ENCODE results near the gene CDK6.

The CDK6 gene

DNA sequence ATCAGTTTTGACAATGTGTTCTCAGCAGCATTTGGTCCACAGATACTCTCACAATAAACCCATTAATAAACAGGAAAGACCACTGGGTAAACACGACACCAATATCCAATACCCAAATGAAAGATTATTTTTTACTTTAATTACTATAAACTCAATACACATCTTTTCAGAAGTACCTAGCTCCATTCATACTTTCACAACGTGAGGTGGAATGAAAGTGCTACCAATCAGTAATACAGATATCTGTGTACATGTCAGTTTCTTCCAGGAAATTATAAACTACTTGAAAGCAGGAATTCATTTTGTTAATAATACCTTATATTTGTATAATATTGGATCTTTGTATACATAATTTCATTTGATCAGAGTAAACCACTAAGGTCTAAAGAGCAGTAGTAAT lies 11.9 kb downstream of the CDK6 start:
- DNase-seq, result no peak

DNA sequence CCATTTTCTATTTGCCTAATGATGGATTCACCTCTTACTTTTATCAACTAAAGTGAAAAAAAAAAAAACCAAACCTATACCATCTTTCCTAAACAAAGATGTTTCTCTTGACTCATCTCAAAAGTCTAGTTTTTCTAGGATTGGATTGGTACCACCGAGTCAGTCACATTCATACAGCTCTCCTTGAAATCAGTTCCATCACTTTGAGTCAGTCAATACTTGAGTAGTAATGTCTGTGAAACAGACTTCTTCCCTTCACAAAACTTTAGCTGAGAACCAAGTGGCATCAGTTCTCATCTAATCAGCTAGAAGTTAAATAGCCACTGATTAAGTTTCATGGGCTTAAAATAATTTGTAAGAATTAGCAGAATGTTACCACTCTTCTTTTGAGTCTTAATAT lies 13.3 kb downstream of the CDK6 start:
- no peak for DNase-seq

DNA sequence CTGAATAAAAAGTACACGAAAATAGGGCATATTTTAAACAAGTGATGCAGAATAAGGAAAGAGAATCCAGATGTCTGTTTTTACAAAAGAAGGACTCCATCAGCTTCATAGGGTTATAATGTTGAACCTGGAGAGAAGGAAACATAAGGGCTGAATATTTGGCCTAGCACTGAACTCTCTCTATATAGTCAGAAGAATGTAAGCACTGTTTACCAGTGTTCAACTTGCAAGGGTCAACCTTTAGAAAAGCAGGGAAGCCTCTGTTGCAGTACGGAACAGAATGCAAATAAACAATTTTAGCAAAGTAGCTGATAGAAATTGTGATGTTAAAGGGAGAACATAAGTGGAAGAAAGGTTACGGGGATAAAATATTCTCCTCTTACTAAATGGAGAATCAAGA lies 16.2 kb downstream of the CDK6 start:
- DNase-seq, result no peak

DNA sequence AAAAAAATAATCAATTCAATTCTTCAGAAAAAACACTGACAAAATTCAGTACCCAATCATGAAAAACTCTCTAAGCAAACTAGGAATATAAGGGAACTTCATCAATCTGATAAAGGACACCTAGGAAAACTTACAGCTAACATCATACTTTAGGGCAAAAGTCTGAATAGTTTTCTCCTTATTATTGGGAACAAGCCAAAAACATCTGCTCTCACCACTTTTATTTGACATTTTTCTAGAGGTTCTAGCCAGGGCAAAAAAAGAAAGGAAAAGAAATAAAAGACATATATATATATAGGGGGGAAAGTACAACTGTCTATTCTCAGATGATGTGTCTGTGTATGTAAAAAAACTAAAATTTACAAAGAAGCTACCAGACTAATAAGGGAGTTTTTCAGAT lies 19.0 kb downstream of the CDK6 start:
- DNase-seq, result no peak

DNA sequence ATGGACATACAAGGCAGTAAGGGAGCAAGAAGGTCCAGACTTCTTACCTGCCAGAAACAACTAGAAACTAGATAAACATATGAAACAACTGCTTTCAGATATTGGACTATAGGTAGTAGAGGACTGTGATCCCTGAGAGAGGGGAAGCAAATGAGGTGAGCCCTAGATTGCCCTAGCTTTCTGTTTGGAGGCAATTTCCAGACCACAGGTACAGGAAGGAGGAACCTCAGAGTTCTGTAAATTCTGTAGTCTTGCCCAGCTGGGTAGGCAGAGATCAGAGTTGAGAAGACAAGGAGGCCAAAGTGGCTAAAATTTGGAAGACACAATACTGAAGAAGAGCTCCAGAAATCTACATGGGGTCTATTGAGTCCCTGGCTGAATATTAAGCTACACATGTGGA lies 21.0 kb downstream of the CDK6 start:
- DNase-seq, result no peak

DNA sequence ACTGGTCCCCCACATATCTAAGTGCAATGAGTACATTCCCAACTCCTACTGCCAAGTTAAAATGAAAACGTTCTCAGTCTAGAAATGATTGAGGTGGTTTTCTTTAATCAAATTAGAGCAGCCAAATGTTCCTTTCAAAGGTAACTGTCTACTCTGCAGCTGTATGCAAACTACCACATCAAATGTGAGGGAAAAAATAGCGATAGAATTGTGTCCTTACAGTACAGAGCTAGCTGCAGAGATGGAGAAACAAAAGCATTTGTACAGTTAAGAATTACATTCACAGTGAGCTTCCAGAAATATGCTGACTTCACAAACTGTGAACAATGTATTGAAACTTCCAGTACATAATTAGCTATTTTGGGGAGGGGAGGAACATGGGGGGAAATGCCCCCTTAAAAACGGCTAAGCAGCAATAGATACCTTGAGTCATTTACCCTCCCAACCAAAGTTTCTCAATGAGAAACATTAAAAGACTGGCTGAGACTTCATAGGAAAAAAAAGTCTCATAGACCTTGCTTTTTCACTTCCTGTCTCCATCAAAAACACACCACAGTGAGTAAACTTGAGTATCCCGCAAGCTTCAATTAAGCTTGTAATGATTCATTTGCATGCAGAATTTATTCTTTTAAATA lies 22.9 kb downstream of the CDK6 start:
- no peak for DNase-seq

DNA sequence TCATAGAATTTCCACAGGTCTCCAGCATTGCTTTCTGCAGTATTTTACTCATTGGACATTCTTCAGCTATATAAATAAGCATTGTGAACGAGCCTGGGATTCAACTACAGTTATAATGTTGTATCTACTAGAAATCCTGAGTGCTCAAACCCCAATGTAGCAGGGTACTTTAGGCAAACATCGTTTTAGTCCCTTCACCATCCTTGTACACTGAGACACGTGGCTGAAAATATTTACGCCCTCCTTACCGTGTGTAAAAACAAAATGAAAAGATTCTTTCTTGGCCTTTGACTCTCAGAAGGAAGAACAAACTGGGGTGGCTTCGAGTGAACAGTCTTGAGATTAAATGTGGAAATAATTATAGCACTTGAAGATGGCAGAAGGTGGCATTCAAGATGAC lies 25.2 kb downstream of the CDK6 start:
- no peak for DNase-seq

DNA sequence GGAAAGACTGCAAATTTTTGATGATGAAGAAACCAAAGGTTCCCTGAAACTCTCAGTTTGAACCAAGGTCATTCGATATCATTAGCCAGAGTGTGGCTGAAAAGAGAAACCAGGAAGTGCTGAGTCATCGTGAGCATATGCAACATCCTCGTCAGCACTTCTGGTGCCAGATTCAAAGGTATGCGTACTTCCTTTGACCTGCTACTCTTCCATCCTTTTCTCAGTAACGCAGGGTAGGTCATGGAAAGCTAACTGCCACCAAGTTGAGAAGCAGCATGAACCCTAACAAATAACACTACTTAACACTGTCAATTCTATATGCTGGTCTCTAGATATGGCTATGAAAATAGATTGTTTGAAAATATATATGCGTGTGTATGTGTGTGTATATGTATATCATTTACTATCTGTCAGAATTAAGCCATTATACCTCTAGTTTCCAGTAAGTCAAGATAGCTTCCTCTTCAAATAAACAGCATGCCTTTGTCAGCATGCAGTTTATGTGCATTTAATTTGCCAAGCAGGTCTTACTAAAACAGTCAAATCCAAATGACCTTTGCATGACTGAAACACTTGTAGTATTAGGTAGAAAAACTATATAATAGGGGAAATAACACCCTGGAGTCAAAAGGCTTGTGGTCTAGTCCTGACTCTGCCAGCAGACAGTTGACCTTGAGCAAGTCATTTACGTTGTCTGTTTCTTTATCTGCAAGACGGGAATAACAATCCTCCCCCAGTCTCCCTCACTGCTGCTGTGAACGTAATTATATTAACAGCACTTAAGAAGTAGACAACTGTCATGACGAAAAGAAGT lies 26.4 kb downstream of the CDK6 start:
- DNase-seq, result no peak

DNA sequence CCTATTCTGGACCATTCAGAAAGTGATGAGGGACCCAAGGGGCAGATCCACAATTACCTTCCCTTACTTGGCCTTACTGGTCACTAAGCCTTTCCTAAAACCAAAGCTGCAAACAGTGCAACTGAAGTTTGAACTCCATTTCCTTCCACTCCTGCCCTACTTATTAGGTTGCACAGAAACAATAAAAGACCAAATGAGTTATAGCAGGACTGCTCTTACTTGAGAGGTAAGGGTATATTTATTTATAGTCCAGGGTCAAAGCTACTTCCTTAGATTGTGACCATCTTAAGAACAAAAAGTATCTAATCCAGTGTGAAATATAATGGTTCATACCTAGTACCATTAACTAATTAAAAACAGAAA lies 27.0 kb downstream of the CDK6 start:
- no peak for DNase-seq

DNA sequence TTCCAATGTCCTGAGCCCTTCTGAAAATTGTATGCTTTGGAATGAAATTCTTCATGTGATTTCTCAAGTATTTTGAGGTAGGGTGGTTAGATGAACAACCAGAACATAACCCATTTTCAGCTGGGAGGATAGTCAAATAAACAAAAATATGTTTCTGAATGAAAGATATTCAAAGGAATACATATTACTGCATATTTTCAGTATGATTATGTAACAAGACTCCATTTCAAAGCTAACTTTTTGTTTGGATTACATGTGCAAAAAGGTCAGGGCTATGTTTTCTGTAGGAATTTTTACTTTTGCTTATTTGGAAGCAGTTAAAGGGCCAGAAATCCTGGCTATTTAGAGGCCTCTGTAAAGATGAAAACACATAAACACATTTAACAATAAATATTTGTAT lies 27.7 kb downstream of the CDK6 start:
- DNase-seq, result no peak

DNA sequence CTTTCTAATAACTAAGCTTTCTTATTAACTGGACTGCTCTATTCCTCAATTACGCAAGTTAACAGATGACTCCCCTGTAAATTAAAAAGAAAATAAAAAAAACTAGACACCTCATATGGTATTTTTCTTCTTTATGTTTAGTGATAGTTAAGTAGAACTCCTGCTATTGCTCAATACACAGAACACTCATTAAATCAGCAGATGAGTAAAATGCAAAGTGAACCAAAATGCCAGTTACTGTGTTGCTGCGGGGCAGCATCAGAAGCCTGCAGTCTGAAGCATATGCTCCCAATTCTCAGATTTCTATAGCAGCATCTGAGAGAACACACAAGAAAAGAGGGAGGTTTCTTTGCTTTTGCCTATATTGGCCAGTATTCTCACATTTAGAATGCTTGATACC lies 28.4 kb downstream of the CDK6 start:
- no peak for DNase-seq

DNA sequence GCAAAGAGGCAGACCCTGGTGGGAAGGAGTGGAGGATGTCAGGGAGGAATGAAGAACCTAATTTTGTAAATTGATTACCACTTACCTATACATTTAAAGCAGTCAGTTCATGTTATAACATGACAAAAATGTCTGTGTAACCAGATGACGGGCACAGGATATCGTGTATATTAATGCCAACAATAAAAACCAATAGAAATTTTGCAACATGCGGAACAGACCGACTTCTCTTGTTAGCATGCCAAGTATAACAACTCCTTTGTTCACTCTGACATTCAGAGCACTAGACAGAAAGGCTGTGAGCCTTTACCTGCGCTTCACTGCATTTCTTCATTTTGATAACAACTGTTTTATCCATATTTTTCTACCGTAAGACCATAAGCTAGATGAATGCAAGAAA lies 29.9 kb downstream of the CDK6 start:
- no peak for DNase-seq

DNA sequence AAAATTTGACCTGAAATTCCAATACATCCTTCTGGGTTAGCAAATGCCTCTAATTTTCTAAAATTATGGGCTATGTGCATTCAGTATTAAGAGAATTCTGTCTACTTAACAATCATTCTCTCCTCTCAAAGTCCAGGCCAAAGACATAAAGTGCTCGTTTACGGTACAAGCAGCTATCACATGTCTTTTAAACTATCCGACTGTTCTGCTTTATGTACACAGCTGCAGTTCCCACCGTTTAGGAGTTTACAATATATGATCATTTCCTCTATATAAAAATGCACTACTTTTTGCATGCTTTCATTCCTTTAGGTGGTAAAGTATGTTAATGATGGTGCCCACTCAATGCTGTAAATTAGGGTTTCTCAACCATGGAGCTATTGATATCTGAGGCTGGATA lies 34.0 kb downstream of the CDK6 start:
- DNase-seq, result no peak

DNA sequence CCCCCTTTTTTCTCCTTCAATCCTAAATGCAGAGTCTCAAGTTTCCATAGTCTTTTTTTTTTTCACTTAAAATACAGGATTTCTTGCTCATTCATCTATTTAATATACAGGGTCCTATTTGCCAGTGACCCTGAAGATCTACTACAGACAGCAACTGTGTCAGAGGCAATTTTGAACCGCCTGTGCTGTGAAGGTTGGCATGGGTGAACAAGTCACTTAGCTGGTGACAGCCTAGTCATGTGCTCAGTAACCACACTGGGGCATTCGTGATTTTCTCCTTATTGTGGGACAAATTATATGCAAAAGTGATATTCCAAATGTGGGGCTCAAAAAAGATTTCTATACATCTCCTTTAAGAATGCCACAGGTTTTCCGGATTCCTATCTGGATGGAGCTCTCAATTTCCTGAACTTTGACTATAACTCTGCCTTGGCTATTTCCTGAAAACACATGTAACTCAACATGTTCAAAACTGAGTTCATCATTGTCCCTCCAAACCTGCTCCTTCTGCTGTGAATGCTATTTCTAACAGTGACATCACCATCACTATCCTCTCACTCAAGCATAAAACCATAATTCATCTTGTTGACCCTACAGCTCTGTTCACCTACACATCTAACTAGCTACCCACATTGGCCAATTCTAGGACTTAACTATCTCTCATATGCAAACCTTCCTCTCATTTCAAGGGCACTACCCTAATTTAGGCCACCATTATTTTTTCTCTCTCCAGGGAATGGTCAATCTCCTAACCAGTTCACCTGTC lies 36.7 kb downstream of the CDK6 start:
- no peak for DNase-seq

DNA sequence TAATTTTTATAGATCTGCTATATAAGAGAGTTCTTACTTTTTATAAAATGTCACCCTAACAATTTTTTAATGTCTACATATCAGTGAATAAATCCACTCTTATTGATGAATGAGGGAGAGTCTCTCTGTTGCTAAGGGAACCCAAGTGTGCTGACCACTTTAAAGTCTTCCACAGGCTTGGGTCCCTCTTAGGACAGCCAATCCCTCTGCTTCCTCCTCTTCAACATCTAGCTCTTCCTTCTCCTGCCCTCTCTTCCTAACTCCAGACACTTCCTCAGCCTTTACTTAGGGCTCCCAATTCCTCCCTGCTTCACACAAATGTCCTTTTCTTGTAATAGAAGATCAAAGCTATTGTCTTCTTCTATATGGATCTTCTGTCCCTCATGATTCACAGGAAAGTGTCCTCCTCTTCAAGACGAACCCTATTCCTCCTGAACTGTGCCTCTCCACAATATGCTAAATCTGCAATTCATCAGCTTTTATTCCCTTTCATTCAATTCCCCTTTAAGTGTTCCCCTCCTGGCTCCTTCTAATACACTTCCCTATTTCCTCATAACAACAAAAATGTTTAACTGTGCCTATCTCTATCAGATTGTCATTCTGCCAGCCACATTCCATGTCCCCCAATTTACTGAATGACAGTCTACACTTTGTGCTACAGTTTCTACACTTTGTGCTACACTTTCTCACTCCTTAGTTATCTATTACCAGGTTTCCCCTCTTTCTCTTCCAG lies 37.7 kb downstream of the CDK6 start:
- no peak for DNase-seq

DNA sequence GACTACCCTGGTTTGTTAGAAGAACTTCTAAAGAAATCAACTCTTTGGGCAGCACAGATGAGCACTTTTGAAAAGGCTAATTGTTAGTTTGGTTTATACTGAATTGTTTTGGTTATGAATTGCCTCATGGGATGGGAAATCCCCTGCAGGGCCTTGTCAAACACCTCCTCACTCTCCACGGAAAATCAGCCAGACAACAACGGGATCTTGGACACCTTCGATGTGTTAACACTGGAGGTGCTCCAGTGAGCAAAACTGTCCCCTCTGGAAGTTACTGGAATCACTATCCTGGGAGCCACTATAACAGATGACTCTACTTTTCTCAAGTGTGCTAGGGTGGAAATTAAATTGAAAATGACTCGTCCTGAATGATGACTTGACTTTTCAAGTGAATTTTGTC lies 38.7 kb downstream of the CDK6 start:
- no peak for DNase-seq

DNA sequence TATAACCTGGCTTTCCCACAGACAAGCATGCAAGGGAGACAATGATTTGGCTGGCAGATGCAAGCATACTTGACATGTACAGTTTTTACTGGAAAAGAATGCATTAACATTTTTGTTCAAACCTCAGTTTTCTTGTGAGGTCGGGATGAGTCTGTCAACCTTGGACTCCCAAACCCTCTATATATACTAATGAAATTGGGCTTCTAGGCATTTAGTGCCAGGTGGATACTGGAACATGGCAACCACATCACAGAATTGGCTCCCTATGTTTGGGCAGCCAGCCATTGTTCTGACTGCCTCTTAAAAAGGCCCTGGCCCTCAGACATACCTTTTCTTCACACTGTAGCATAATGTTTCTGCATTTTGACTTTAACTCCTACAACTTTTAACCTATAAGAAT lies 39.1 kb downstream of the CDK6 start:
- no peak for DNase-seq

DNA sequence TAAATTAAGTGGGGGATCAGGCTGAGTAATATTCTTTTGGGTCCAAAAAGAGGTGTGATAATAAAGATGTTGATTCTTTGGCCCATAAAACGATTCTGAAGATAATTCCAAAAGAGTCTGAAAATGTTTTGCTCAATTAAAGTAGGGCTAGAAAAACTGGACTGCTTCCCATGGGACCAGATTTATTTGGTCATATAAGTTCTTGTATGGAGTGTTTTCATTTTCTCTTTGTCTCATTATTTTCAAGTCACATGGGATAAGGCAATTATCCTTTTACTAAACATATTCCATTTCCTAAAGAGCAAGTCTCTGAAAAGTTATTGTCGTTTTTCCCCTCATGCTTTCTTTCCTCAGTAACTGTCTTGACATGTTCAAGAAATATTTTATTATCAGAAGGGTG lies 41.5 kb downstream of the CDK6 start:
- DNase-seq, result no peak

DNA sequence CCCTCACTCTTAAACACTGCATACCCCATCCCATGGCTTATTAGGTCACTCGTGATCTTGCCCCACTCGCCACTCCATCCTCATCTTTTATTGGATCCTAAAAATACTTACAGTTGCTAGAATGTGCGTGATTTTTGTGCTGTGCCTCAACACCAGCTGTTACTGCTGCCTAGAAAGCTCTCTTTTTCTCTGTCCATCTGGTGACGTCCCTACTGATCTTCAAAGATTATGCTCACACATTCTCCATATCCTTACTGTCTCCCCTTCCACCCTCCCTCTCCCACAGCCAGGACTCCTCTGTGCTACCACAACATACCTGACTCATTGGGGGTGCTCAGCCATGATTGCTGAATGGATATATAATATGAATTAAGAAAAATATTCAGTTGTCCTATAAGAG lies 42.0 kb downstream of the CDK6 start:
- DNase-seq, result no peak

DNA sequence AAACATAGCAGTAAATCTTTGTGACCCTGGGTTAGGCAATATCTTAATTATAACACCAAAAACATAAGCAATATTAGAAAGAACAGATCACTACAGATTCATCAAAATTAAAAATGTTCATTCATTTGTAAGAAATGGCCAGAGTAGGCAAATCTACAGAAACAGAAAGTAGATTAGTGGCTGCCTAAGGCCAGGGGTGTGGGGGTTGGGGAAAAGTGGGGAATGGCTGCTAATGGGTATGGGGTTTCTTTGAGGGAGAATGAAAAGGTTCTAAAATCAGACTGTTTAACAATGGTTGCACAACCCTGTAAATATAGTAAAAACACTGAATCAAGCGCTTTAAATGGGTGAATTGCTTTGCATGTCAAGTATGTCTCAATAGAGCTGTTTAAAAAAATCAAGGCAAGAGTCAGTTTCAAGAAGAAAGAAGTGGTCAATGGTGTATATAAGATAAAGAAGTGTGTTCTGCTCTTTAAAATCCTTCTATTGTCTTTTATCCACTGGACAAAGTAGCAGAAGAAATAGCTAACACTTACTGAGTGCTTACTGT lies 42.6 kb downstream of the CDK6 start:
- DNase-seq, result no peak

DNA sequence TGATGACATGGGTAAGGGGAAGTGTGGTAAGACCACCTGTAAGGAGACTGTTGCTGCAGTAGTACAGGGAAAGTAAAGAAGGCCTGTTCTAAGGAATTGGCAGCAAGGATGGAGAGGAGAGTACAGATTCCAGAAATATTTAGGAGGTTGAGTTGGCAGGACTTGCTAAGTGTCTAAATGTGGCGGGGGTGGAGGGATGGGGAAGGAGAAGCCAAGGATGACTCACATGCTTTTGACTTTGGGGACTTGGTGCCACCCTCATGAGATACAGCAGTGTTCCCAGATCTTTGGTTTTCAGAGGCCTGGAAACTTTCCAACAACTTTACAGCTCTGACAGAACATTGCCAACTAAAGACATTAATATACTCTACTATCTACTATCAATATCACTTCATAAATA lies 45.4 kb downstream of the CDK6 start:
- DNase-seq, result no peak

DNA sequence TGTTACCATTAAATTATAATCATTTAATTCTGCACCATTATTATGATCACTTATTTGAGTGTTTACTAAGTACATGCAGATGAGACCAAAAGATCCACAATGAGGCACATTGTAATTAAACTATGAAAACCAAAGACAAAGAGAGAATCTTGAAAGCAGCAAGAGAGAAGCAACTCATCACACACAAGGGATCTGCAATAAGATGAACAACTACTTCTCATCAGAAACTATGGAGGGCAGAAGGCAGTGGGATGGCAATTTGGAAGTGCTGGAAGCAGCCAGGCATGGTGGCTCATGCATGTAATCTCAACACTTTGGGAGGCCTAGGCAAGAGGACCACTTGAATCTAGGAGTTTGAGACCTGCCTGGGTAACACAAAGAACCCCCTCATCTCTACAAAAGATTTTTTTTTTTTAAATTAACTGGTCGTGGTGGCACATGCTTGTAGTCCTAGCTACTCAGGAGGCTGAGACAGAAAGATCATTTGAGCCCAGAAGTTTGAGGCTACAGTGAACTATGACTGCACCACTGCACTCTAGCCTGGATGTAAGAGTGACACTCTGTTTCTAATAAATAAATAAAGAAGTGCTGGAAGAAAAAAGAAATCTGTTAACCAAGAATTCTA lies 47.7 kb downstream of the CDK6 start:
- no peak for DNase-seq

DNA sequence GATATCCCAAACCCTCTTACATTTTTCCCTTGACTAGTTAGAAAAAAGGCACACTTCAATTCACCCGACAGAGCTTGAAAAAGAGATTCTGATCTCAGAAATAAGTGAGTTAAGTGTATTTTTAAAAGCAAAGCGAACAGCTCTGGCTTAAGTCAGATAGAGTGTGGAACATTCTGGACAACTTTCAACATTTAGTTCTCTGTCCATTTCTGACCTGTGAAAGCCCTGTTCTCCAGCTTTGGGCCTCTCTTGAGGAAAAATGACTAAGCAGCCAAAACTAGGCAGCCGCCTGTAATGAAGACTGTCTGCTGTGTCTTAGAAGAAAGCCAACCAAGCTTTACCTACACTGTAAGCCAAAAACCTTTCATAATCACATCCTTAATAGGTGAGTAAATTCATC lies 50.5 kb downstream of the CDK6 start:
- no peak for DNase-seq
